OCI-LY1 (cell line): ENCODE data around the gene FGF21.

Experiments
- EZH2 ChIP-seq: fragments of 200-600 bp; sonication (generic), shearing (Covaris generic); IDR thresholded peaks from 2 replicates; pipeline ENCODE4 v1.8.0; 2017; ENCODE audit warnings: borderline replicate concordance, mixed run types, mild to moderate bottlenecking, antibody characterized with exemption, low read length, moderate library complexity, mixed read lengths
- TF ChIP-seq, protein P1 (sequence below): fragments of 200-600 bp; sonication (generic), shearing (Covaris generic); IDR thresholded peaks from 2 replicates; pipeline ENCODE4 v1.5.1; 2017; ENCODE audit warnings: mild to moderate bottlenecking, antibody characterized with exemption, low read length, moderate library complexity, mixed read lengths

- no peak for TF ChIP-seq EZH2
- TF ChIP-seq, protein P1, sequence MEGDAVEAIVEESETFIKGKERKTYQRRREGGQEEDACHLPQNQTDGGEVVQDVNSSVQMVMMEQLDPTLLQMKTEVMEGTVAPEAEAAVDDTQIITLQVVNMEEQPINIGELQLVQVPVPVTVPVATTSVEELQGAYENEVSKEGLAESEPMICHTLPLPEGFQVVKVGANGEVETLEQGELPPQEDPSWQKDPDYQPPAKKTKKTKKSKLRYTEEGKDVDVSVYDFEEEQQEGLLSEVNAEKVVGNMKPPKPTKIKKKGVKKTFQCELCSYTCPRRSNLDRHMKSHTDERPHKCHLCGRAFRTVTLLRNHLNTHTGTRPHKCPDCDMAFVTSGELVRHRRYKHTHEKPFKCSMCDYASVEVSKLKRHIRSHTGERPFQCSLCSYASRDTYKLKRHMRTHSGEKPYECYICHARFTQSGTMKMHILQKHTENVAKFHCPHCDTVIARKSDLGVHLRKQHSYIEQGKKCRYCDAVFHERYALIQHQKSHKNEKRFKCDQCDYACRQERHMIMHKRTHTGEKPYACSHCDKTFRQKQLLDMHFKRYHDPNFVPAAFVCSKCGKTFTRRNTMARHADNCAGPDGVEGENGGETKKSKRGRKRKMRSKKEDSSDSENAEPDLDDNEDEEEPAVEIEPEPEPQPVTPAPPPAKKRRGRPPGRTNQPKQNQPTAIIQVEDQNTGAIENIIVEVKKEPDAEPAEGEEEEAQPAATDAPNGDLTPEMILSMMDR, result no peak
Measured at GRCh38 chr19:48713864-48714755, 41.2 kb upstream of the FGF21 start.
